RWPE1 (cell line): Measurements from ENCODE around the gene SANBR.

Experiments used
- CTCF ChIA-PET: fragments of 350-600 bp; sonication (Branson Sonifier 250); formaldehyde crosslinking; extraction: SDS; loops from one replicate; lab custom pipeline; 2021; lab: Yijun Ruan, JAX
- POLR2A ChIA-PET: fragments of 400-600 bp; formaldehyde crosslinking; extraction: SDS; loops from one replicate; lab custom pipeline; 2020; ENCODE audit warnings: antibody characterized with exemption; ENCODE audit not compliant: low non-redundant PET; lab: Yijun Ruan, JAX
- DNase-seq: peaks from one replicate; pipeline ENCODE4 v3.0.0; 2012; ENCODE audit warnings: low spot score
- H3K27ac ChIP-seq: fragments of 450-650 bp; 2 replicates; pipeline ENCODE4 v1.5.1; 2017
- TF ChIP-seq, protein P1 (sequence below): fragments of 450-650 bp; conservative IDR thresholded peaks from 2 replicates; pipeline ENCODE4 v1.5.1; 2017; ENCODE audit warnings: low read depth, mild to moderate bottlenecking

Gene SANBR

DNA sequence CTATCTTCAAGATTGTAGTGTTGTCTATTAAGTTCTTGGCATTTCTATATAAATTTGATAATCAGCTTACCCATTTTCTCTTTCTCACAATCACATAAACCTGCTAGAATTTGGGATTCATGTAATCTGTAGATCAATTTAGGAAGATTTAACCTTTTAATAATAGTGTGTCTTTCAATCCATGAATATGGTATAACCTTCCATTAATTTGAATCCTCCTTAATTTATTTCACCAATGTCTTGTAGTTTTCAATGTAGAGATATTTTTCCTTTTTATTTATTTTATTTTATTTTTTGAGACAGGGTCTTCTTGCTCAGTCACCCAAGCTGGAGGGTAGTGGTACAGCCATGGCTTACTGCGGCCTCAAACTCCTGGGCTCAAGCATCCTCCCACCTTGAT, 20.2 kb downstream of the SANBR start:
- TF ChIP-seq, protein P1, sequence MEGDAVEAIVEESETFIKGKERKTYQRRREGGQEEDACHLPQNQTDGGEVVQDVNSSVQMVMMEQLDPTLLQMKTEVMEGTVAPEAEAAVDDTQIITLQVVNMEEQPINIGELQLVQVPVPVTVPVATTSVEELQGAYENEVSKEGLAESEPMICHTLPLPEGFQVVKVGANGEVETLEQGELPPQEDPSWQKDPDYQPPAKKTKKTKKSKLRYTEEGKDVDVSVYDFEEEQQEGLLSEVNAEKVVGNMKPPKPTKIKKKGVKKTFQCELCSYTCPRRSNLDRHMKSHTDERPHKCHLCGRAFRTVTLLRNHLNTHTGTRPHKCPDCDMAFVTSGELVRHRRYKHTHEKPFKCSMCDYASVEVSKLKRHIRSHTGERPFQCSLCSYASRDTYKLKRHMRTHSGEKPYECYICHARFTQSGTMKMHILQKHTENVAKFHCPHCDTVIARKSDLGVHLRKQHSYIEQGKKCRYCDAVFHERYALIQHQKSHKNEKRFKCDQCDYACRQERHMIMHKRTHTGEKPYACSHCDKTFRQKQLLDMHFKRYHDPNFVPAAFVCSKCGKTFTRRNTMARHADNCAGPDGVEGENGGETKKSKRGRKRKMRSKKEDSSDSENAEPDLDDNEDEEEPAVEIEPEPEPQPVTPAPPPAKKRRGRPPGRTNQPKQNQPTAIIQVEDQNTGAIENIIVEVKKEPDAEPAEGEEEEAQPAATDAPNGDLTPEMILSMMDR: no peak
- POLR2A ChIA-PET: no interaction called here
- DNase-seq: no peak
- no peak overlapping the region for H3K27ac ChIP-seq
- CTCF ChIA-PET: no interaction called here

- POLR2A ChIA-PET: no interaction called here
These were observed 24.1 kb downstream of the SANBR start for GRCh38 chr2:61089797-61090196.

GRCh38 chr2:61090386-61090921, 24.8 kb downstream of the SANBR start:
- ChIA-PET POLR2A (no interaction called here), CTCF (interaction anchor here (0.6 kb wide), 1 partner anchor 158 kb away, joined by 3 read pairs; no protein-coding TSS in a partner anchor)
- H3K27ac ChIP-seq: no peak overlapping the region
- no peak for DNase-seq
- TF ChIP-seq, protein P1: no peak

More at GRCh38 chr2:61089797-61090196, 24.1 kb downstream of the SANBR start:
- TF ChIP-seq, protein P1: no peak
- no peak overlapping the region for H3K27ac ChIP-seq
- CTCF ChIA-PET: interaction anchor here (0.6 kb wide), 2 partner anchors 46 to 158 kb away, joined by 3 read pairs; no protein-coding TSS in a partner anchor
- DNase-seq: no peak

GRCh38 chr2:61091485-61091884, 25.8 kb downstream of the SANBR start:
- ChIA-PET POLR2A (interaction anchor here (0.7 kb wide), 1 partner anchor 19 kb away, joined by 3 read pairs; no protein-coding TSS in a partner anchor), CTCF (no interaction called here)
- TF ChIP-seq, protein P1: no peak
- no peak overlapping the region for H3K27ac ChIP-seq
- no peak for DNase-seq

GRCh38 chr2:61096438-61096837, 30.8 kb downstream of the SANBR start:
- CTCF ChIA-PET: no interaction called here
- no peak for DNase-seq
- H3K27ac ChIP-seq: no peak overlapping the region
- POLR2A ChIA-PET: no interaction called here
- TF ChIP-seq, protein P1: no peak

- POLR2A ChIA-PET: interaction anchor here (0.5 kb wide), 1 partner anchor 43 kb away, joined by 5 read pairs; no protein-coding TSS in a partner anchor
- no peak overlapping the region for H3K27ac ChIP-seq
- TF ChIP-seq, protein P1: no peak
- no peak for DNase-seq
- CTCF ChIA-PET: interaction anchor here (0.6 kb wide), 1 partner anchor 327 kb away, joined by 6 read pairs; no protein-coding TSS in a partner anchor
These were observed 35.1 kb downstream of the SANBR start for GRCh38 chr2:61100801-61101200.
